NCI-H2227 (cell line): ENCODE measurements around the gene SASH1.

Experiments
- DNase-seq: peaks from one replicate; lab custom pipeline; 2025; ENCODE audit not compliant: unreplicated experiment; lab: John Stamatoyannopoulos, UW

SASH1 gene

GRCh38 chr6:148516617-148517016 is 174.0 kb downstream of the SASH1 start:
- DNase-seq, result no peak

- no peak for DNase-seq
Measured at GRCh38 chr6:148517470-148517869, 174.8 kb downstream of the SASH1 start.

DNA sequence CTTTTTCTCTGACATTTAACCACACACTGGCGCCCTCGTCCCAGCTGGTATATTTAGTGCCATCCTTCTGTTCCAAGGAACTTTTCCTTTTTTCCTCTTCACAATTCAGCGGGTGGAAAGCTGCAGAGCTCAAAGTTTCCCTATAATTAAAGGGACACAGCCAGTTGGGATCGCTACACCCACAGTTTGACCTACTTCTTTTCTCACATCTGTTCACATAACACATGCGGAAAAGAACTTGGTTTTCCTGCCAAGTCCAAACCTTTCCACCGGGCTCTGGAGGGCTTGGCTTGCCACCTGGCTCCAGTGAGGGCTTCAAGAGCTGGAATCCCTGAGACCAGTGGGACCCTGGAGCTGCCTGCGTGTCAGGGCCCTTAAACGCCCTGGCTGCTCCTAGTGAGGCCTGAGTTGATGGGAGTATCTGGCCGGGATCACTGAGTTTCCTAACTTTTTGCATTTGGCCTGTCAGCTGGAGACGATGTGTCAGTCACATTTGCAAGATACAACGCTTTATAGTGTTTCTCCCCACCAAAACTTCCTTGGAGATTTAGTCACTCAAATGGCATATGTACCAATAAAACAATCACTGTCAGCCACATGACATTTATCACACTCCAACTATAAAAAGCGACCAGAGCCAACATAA is 176.0 kb downstream of the SASH1 start:
- DNase-seq, result no peak

- no peak for DNase-seq
Measured at GRCh38 chr6:148520109-148520841, 177.6 kb downstream of the SASH1 start.

DNA sequence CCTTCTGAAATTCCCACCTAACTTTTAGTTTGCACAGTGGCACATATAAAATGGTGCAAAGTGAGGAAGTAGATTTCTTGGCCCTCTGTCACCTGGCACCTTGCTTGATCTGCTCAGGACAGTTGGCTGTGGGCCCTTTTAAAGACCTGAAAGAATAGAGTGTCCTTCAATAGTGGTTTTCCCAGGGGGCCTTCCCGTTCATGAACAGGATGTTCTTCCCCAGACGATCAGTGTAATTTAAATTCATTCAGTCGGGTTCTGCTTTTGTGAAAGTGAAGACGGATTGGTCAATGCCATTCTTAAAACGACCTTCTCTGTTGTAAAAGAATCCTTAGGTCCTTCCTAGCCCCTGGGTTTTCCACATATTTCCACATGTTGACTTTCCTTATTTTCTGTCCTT is 178.5 kb downstream of the SASH1 start:
- DNase-seq, result no peak

GRCh38 chr6:148521586-148521985 is 178.9 kb downstream of the SASH1 start:
- no peak for DNase-seq

DNA sequence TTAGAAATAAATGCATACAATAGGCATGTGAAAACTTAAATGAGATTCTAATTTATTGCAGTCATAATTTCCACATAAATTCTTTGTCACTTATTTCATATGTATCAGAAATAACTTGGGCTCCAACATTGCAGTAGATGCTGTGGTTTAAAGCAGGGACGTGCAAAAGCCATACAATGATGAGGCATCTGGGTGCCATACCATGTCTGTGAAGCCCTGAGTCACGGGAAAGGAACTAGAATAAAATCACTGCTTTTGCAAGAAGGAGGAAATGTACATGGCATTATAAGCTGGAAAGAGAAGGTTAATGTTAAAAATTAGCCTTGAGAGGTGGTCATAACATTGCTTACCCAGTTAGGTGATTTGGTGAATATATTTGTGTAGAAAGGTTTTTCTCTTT is 180.4 kb downstream of the SASH1 start:
- no peak for DNase-seq

- DNase-seq, result no peak
Measured at GRCh38 chr6:148523551-148523950, 180.9 kb downstream of the SASH1 start.

DNA sequence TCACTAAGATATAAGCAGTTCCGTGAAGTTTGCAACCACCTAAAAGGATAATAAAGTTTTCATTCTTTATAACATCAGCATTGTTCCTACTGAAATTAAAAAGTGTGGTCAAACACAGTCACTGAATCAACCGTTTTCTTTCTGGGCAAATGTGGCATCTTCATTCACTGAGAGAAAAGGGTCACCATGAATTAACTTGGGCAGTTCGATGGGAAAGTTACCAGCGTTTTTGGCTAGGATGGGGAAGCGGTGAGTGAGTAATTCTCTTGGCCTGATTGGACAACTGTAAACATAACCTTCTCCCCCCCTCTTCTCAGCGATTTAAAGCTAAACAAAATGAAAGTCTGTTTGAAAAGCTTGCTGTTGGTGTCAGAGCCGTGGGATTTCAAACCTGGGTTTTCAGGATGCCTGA is 181.8 kb downstream of the SASH1 start:
- no peak for DNase-seq

GRCh38 chr6:148524976-148525375 is 182.3 kb downstream of the SASH1 start:
- no peak for DNase-seq

DNA sequence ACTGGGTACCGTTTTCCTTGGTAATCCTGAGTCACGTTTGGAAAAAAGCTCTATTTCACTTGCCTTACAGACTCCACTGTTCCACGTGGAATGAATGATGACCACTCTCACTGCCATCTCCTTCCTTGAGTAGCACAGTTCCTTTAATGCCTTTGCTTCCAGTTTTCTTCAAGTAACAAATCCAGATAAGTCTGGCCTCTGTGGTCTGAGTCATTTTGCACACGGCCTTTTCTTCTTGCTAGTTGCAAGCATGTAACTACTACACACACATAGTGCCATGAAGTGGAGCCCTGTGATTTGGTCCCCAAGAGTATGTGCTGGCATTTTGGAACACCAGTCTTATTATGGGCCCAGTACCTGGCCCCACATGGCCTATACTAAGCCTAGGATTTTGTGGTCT is 182.8 kb downstream of the SASH1 start:
- DNase-seq, result no peak

DNA sequence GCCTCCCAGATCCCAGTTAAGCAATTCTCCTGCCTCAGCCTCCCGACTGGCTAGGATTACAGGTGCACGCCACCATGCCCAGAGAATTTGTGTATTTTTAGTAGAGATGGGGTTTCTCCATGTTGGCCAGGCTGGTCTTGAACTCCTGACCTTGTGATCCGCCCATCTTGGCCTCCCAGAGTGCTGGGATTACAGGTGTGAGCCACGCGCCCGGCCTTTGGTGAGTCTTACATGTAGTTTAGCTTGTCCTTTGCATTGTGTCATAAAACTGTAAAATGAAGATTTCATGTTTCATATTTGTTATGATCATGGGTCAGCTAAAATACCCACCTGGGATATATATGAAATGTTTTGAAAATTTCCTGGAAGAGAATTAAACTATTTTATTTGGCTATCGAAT is 183.5 kb downstream of the SASH1 start:
- no peak for DNase-seq

- DNase-seq, result no peak
Measured at GRCh38 chr6:148528292-148528691, 185.7 kb downstream of the SASH1 start.

- DNase-seq, result no peak
Measured at GRCh38 chr6:148529010-148529409, 186.4 kb downstream of the SASH1 start.

DNA sequence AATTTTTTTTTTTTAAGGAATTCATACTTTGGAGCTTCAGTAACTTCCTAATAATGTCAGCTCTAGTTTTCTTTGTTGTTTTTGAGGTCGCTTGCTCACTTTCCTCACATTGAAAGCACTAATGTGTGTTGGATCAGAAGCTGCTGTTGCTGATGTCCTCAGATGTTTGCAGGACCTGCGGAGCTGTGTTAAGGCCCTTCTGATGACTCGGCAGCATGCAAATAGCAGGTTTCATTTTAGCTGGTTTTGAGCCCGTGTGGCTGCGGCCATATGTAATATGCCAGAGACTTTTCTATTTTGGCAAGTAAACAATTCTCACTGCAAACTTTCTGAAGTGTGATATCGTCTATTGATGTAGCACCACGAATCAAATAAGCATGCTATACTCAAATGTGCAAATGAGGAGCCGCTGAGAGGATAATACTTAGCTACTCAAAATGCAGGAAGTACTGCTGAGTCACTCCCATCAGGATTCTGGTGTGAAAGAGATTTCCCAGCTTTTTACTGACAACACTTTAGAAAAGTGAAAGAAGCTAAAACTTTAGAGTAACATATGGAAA is 187.8 kb downstream of the SASH1 start:
- DNase-seq, result no peak

GRCh38 chr6:148530976-148531375 is 188.3 kb downstream of the SASH1 start:
- DNase-seq, result no peak

- DNase-seq, result no peak
Measured at GRCh38 chr6:148532698-148533097, 190.1 kb downstream of the SASH1 start.

GRCh38 chr6:148533309-148534107 is 190.9 kb downstream of the SASH1 start:
- no peak for DNase-seq

GRCh38 chr6:148534871-148535270 is 192.2 kb downstream of the SASH1 start:
- DNase-seq, result no peak

- no peak for DNase-seq
Measured at GRCh38 chr6:148535381-148535780, 192.7 kb downstream of the SASH1 start.

DNA sequence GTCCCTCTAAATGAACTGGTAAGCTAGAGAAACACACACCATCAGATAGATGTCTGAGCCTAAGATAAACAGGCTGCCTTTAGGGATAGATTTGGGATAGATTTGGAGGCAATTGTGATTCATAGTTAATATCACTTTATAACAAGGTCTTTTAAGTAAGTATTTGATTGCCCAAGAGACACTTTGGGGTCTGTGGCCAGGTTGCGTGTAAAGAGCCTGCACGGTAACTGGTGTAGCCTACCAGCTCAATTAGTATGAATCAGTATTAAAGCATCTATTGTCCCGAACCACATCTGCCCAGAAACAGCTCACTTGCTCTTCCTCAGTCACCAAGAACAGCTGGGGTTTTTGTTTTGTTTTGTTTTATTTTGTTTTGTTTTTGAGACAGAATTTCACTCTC is 193.3 kb downstream of the SASH1 start:
- no peak for DNase-seq
